ENCODE measurements around the gene NRIP2.

GRCh38 chr12:2795291-2796186, 39.3 kb downstream of the NRIP2 start:
- TF ChIP-seq CREB5 (CRISPR knock-in tag; IDR thresholded peaks at IDR 0.05; ENCODE audit: low read depth) (no peak), ESRRG (CRISPR knock-in tag; IDR thresholded peaks at IDR 0.05) (no peak), ZNF70 (CRISPR knock-in tag; IDR thresholded peaks at IDR 0.05) (no peak), ZFP30 (CRISPR knock-in tag; IDR thresholded peaks at IDR 0.05) (no peak), ZNF565 (CRISPR knock-in tag; conservative IDR thresholded peaks at IDR 0.05; ENCODE audit: low read depth) (no peak), POU6F1 (CRISPR knock-in tag; IDR thresholded peaks at IDR 0.05; ENCODE audit: borderline replicate concordance, low read depth) (no peak)
